WTC11 (cell line): ENCODE measurements around the gene LENEP. TPM values are rescaled to one million over a fixed set of nuclear protein-coding genes. Genes with fewer than 3 reads are reported as not detected.

ENCODE experiments used
- ATF2 ChIP-seq: sonication (generic); formaldehyde crosslinking; IDR thresholded peaks from 2 replicates; pipeline ENCODE4 v1.8.1; 2022; ENCODE audit warnings: low read depth, missing genetic modification reagents, borderline replicate concordance
- CREB1 ChIP-seq: sonication (generic); formaldehyde crosslinking; IDR thresholded peaks from 2 replicates; pipeline ENCODE4 v1.8.0; 2023; ENCODE audit warnings: mild to moderate bottlenecking, missing genetic modification reagents
- CTCF ChIP-seq: fragments of 200-600 bp; IDR thresholded peaks from 2 replicates; pipeline ENCODE4 v1.8.0; 2022; ENCODE audit warnings: antibody characterized with exemption
- EMX1 ChIP-seq: fragments of 250-450 bp; sonication (Bioruptor Pico); IDR thresholded peaks from 2 replicates; pipeline ENCODE4 v1.8.0; 2021; ENCODE audit warnings: mild to moderate bottlenecking
- FOXK1 ChIP-seq: sonication (generic); formaldehyde crosslinking; IDR thresholded peaks from 2 replicates; pipeline ENCODE4 v1.8.0; 2022; ENCODE audit warnings: mild to moderate bottlenecking, moderate library complexity, missing genetic modification reagents
- GABPB1 ChIP-seq: sonication (generic); formaldehyde crosslinking; IDR thresholded peaks from 2 replicates; pipeline ENCODE4 v1.8.1; 2023; ENCODE audit warnings: mild to moderate bottlenecking, missing genetic modification reagents
- IRF1 ChIP-seq: sonication (generic); formaldehyde crosslinking; IDR thresholded peaks from 2 replicates; pipeline ENCODE4 v1.8.0; 2023; ENCODE audit warnings: missing genetic modification reagents
- JUN ChIP-seq: sonication (generic); formaldehyde crosslinking; IDR thresholded peaks from 2 replicates; pipeline ENCODE4 v1.8.0; 2023; ENCODE audit warnings: mild to moderate bottlenecking, missing genetic modification reagents
- KAT7 ChIP-seq: sonication (generic); formaldehyde crosslinking; IDR thresholded peaks from 2 replicates; pipeline ENCODE4 v1.8.1; 2023; ENCODE audit warnings: missing genetic modification reagents, mild to moderate bottlenecking, borderline replicate concordance
- MXD4 ChIP-seq: fragments of 250-450 bp; sonication (Bioruptor Pico); IDR thresholded peaks from 2 replicates; pipeline ENCODE4 v1.8.0; 2021; ENCODE audit warnings: mild to moderate bottlenecking, moderate library complexity, borderline replicate concordance
- MYBL2 ChIP-seq: sonication (generic); formaldehyde crosslinking; IDR thresholded peaks from 2 replicates; pipeline ENCODE4 v1.8.1; 2023; ENCODE audit warnings: mild to moderate bottlenecking, moderate library complexity, missing genetic modification reagents
- NFE2L1 ChIP-seq: sonication (generic); formaldehyde crosslinking; IDR thresholded peaks from 2 replicates; pipeline ENCODE4 v1.8.1; 2023; ENCODE audit warnings: missing genetic modification reagents
- NR1H2 ChIP-seq: sonication (generic); formaldehyde crosslinking; IDR thresholded peaks from 2 replicates; pipeline ENCODE4 v1.9.0; 2021; ENCODE audit warnings: mild to moderate bottlenecking, moderate library complexity, missing genetic modification reagents
- NR2C2 ChIP-seq: sonication (generic); formaldehyde crosslinking; IDR thresholded peaks from 2 replicates; pipeline ENCODE4 v1.8.0; 2022; ENCODE audit warnings: mild to moderate bottlenecking, missing genetic modification reagents
- PRRX2 ChIP-seq: fragments of 250-450 bp; sonication (Bioruptor Pico); IDR thresholded peaks from 2 replicates; pipeline ENCODE4 v1.8.0; 2021; ENCODE audit warnings: mild to moderate bottlenecking
- SP1 ChIP-seq: sonication (generic); formaldehyde crosslinking; conservative IDR thresholded peaks from 2 replicates; pipeline ENCODE4 v1.8.1; 2022; ENCODE audit warnings: missing genetic modification reagents
- USF2 ChIP-seq: sonication (generic); formaldehyde crosslinking; IDR thresholded peaks from 2 replicates; pipeline ENCODE4 v1.8.1; 2023; ENCODE audit warnings: mild to moderate bottlenecking, missing genetic modification reagents, moderate library complexity
- ZBTB21 ChIP-seq: sonication (generic); formaldehyde crosslinking; IDR thresholded peaks from 2 replicates; pipeline ENCODE4 v1.8.1; 2023; ENCODE audit warnings: mild to moderate bottlenecking, missing genetic modification reagents, borderline replicate concordance
- ZBTB43 ChIP-seq: sonication (generic); formaldehyde crosslinking; IDR thresholded peaks from 2 replicates; pipeline ENCODE4 v1.8.1; 2023; ENCODE audit warnings: mild to moderate bottlenecking, missing genetic modification reagents
- ZNF317 ChIP-seq: sonication (generic); formaldehyde crosslinking; IDR thresholded peaks from 2 replicates; pipeline ENCODE4 v1.8.1; 2023; ENCODE audit warnings: low read depth, mild to moderate bottlenecking, moderate library complexity, missing genetic modification reagents, borderline replicate concordance
- ZSCAN18 ChIP-seq: fragments of 250-450 bp; sonication (Bioruptor Pico); IDR thresholded peaks from 2 replicates; pipeline ENCODE4 v2.1.2; 2022; ENCODE audit warnings: mild to moderate bottlenecking, moderate library complexity
- total RNA-seq: library from RNA; stranded (reverse); gene quantifications from 3 replicates; pipeline ENCODE4 v1.2.3, GENCODE V29; 2021
- TF ChIP-seq, protein P1 (sequence below): fragments of 250-450 bp; sonication (Bioruptor Pico); conservative IDR thresholded peaks from 2 replicates; pipeline ENCODE4 v1.9.0; 2021; ENCODE audit warnings: mild to moderate bottlenecking
- TF ChIP-seq, protein P2 (sequence below): sonication (generic); formaldehyde crosslinking; IDR thresholded peaks from 2 replicates; pipeline ENCODE4 v1.8.0; 2023; ENCODE audit warnings: missing genetic modification reagents, mild to moderate bottlenecking, borderline replicate concordance

LENEP gene
- total RNA-seq, 1 experiment from 2014 or later, result 1.2 TPM

- TF ChIP-seq CTCF (peak; percentile 84), ZNF317 (CRISPR knock-in tag) (0 out of 2 replicates have a peak, but pooled peaks have one; percentile 19), ATF2 (CRISPR knock-in tag) (no peak), KAT7 (peak; percentile 90; the same call in 1 of the 2 replicates), CREB1 (peak; percentile 54; the same call in 1 of the 2 replicates), PRRX2 (CRISPR knock-in tag) (no peak), SP1 (CRISPR knock-in tag) (peak; percentile 94), JUN (CRISPR knock-in tag) (no peak), MXD4 (CRISPR knock-in tag) (no peak), MYBL2 (CRISPR knock-in tag) (peak; percentile 62; the same call in 1 of the 2 replicates), ZSCAN18 (CRISPR knock-in tag) (no peak), NFE2L1 (CRISPR knock-in tag) (peak; percentile 89), EMX1 (no peak), IRF1 (CRISPR knock-in tag) (0 out of 2 replicates have a peak, but pooled peaks have one; percentile 23), ZBTB43 (CRISPR knock-in tag) (peak; percentile 71; the same call in 1 of the 2 replicates), NR1H2 (CRISPR knock-in tag) (no peak), ZBTB21 (CRISPR knock-in tag) (peak; percentile 87), USF2 (CRISPR knock-in tag) (peak; percentile 26; the same call in 1 of the 2 replicates), GABPB1 (CRISPR knock-in tag) (peak; percentile 80), FOXK1 (CRISPR knock-in tag) (peak; percentile 81), NR2C2 (no peak)
- TF ChIP-seq, protein P1, sequence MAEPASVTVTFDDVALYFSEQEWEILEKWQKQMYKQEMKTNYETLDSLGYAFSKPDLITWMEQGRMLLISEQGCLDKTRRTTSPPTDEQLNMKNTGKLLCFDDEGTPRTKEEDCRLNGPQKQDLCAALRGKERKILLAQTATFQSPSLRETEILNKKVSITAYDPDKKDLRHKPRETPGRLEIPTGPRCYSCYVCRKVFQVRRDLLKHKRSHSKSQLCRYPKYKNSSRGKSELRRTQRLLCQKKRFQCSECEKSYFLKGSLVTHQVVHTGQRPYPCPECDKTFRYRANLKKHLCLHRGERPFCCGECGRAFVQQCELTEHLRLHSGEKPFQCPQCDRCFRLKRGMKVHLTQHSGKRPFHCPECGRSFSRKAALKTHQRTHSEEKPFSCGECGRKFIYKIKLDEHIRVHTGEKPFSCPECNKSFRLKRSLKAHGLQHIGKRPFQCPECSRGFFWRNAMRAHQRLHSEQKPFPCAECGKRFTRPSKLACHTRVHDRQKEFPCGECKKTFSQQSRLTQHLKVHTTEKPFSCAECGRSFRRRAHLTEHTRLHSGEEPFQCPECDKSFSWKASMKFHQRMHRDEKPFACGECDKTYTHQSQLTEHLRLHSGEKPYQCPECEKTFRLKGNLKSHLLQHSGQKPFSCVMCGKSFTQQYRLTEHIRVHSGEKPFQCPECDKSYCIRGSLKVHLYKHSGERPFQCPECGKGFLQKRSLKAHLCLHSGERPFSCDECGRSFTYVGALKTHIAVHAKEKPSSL (CRISPR knock-in tag), result no peak
- TF ChIP-seq, protein P2, sequence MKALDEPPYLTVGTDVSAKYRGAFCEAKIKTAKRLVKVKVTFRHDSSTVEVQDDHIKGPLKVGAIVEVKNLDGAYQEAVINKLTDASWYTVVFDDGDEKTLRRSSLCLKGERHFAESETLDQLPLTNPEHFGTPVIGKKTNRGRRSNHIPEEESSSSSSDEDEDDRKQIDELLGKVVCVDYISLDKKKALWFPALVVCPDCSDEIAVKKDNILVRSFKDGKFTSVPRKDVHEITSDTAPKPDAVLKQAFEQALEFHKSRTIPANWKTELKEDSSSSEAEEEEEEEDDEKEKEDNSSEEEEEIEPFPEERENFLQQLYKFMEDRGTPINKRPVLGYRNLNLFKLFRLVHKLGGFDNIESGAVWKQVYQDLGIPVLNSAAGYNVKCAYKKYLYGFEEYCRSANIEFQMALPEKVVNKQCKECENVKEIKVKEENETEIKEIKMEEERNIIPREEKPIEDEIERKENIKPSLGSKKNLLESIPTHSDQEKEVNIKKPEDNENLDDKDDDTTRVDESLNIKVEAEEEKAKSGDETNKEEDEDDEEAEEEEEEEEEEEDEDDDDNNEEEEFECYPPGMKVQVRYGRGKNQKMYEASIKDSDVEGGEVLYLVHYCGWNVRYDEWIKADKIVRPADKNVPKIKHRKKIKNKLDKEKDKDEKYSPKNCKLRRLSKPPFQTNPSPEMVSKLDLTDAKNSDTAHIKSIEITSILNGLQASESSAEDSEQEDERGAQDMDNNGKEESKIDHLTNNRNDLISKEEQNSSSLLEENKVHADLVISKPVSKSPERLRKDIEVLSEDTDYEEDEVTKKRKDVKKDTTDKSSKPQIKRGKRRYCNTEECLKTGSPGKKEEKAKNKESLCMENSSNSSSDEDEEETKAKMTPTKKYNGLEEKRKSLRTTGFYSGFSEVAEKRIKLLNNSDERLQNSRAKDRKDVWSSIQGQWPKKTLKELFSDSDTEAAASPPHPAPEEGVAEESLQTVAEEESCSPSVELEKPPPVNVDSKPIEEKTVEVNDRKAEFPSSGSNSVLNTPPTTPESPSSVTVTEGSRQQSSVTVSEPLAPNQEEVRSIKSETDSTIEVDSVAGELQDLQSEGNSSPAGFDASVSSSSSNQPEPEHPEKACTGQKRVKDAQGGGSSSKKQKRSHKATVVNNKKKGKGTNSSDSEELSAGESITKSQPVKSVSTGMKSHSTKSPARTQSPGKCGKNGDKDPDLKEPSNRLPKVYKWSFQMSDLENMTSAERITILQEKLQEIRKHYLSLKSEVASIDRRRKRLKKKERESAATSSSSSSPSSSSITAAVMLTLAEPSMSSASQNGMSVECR (CRISPR knock-in tag), result peak; percentile 84; the same call in 1 of the 2 replicates
Observed at GRCh38 chr1:155017041-155017945, 23.9 kb downstream of the LENEP start (continued).
